Omental fat pad (tissue), 4 donors: ENCODE results near the gene KCNJ15. TPM values are rescaled to one million over a fixed set of nuclear protein-coding genes. Genes with fewer than 3 reads are reported as not detected.

ENCODE experiments used
- ATAC-seq: fragments of 150-250 bp; one replicate; pipeline ENCODE4 v1.9.1; 2016; ENCODE audit warnings: mild to moderate bottlenecking, moderate library complexity; ENCODE audit not compliant: low FRiP score
- DNase-seq: peaks from one replicate; pipeline ENCODE4 v3.0.0-alpha.2; 2019; ENCODE audit warnings: low spot score
- CTCF ChIP-seq, 3 donors: fragments of 450-650 bp; IDR thresholded peaks; one replicate each; pipeline ENCODE4 v1.5.1; 2016 to 2017; ENCODE audit warnings: antibody characterized with exemption in 3 of 3, mild to moderate bottlenecking in 3 of 3, moderate library complexity in 2 of 3
- total RNA-seq, 4 donors: library from RNA; depleted of rRNA; stranded (reverse); fragments of >200 nt; gene quantifications; one replicate each; pipeline ENCODE4 v1.1.0, GENCODE V29; 2016

The KCNJ15 gene
- total RNA-seq, 4 donors from 2014 or later = 1.2 to 12.1 (median 2.7) TPM

DNA sequence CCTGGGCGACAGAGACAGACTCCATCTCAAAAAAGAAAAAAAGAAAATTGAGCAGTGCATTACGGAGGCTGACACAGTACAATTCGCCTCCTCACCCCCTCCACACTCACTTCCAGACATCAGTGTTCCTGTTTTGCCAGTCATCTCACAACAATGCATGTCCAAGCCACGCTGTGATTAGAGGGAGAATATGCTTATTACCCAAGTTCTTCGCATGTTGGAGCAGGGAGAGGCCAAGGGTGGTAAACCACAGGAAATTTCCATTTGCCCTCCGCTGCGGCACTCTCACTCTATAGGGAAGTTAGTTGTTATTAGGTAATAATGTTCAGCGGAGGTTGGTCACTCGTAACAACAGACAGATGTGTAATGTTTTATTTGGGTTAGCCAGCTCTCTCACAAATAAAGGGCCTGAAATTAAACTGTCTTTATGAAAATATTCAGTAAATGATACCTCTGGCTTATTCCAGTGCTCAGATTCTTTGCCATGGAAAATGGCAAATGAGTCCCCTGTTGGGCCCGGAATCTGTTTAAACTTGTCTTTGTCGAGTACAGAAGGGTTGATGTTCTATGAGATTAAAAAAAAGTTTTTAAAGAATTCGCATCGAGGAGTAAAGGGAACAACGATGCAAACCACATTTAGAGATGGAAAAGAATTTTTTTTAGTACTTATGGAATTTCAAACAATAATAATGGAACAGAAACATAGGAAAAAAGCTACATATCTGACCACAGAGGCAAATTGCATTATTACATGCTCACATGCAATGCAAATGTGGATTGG lies 33.1 kb downstream of the KCNJ15 start:
- DNase-seq (no peak), ATAC-seq (no peak)
- no peak for TF ChIP-seq CTCF (IDR thresholded peaks at IDR 0.05)

- TF ChIP-seq CTCF (IDR thresholded peaks at IDR 0.05) = no peak
- no peak for DNase-seq
- ATAC-seq = no peak
These were observed 34.0 kb downstream of the KCNJ15 start for GRCh38 chr21:38290809-38291208.

- DNase-seq (no peak), ATAC-seq (no peak)
- no peak for TF ChIP-seq CTCF (IDR thresholded peaks at IDR 0.05)
These were observed 35.1 kb downstream of the KCNJ15 start for GRCh38 chr21:38291874-38292273.

DNA sequence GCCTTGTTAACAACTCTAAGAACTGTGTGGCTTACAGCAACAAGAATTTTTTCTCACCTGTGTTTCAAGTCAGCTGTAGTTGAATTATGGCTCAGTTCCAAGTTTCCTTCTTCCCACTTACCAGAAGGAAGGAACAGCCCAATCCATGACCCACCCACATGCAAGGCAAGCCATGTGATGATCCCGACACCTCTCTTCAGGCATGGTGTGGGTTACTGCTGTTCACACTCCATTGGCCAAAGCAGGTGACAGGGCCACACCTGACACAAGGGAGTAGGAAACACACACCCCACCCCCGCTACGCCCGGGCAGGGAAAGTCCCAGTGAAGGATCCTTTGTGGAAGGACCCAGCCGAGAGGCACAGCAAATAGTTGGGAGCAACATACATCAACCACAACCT lies 36.3 kb downstream of the KCNJ15 start:
- DNase-seq (no peak), ATAC-seq (no peak)
- no peak for TF ChIP-seq CTCF (IDR thresholded peaks at IDR 0.05)

DNA sequence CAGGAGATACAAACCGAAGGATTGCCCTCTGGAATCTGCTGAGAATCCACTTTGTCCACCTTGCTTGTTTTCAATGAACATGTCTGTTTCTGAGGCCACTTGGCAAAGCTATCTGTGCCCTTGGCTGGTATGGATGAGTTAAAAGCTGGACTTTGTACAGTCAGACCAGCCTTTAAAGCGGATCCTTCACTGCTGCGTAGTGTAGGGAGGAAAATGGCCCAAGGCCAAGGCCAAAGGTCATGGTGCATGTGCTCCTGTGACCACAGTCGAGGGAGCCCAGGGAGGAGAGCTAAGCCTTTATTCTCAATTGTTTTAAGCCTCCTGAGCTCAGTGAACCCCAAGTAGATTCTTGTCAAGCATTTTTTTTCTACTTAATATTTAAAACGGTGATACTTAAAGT lies 37.0 kb downstream of the KCNJ15 start:
- ATAC-seq = no peak
- TF ChIP-seq CTCF (IDR thresholded peaks at IDR 0.05) = no peak
- no peak for DNase-seq

- no peak for TF ChIP-seq CTCF (IDR thresholded peaks at IDR 0.05)
- no peak for DNase-seq
- ATAC-seq = no peak
These were observed 37.8 kb downstream of the KCNJ15 start for GRCh38 chr21:38294609-38295008.
